ENCODE measurements around the gene SKA2. TPM values are rescaled to one million over a fixed set of nuclear protein-coding genes. Genes with fewer than 3 reads are reported as not detected.

The SKA2 gene
- total and polyA plus RNA-seq, 10 of the 15 experiments (the other 5 are each of a cell fraction or from before 2014, with no cell fraction given): 40.3 to 137 (median 112) TPM

GRCh38 chr17:59097876-59098275 is 57.1 kb downstream of the SKA2 start:
- SMC1A ChIA-PET (ENCODE audit: uncharacterized antibody, unreplicated experiment): no interaction called here
- RAD21 ChIA-PET (ENCODE audit: unreplicated experiment): interaction anchor here (0.7 kb wide), 1 partner anchor 124 kb away, joined by 3 read pairs; no protein-coding TSS in a partner anchor
- DNase-seq (ENCODE audit: low read depth, low spot score) (no peak), ATAC-seq (no peak), FAIRE-seq (no peak)
- Histone ChIP-seq H3K79me2 (ENCODE audit: control insufficient read depth, insufficient read depth, low read length) (peaks cover 22% of the 10 kb centered on the region), H3K9ac (ENCODE audit: control insufficient read depth, insufficient read depth, low read length) (no peak overlapping the region), H3K9me3 (replicated peaks; ENCODE audit: control insufficient read depth, insufficient read depth, low read length) (peaks cover 4% of the 10 kb centered on the region; the same call in 2 of the 3 replicates), H3K27me3 (replicated peaks in 1 of 2; ENCODE audit: control insufficient read depth in 2 of 2, insufficient read depth in 2 of 2, low read length in 1 of 2) (no peaks in the 10 kb centered on the region), H2AFZ (ENCODE audit: control insufficient read depth, low read depth, low read length) (no peak overlapping the region), H3K4me1 (ENCODE audit: control insufficient read depth, insufficient read depth, low read length) (peaks cover 9% of the 10 kb centered on the region), H3K36me3 (ENCODE audit: control insufficient read depth in 2 of 2, insufficient read depth in 2 of 2, low read length in 1 of 2) (peaks cover 0 to 7% of the 10 kb centered on the region in 2 experiments; a peak in 2 of 4 replicates), H3K4me2 (ENCODE audit: control insufficient read depth, insufficient read depth) (no peak overlapping the region), H3K27ac (ENCODE audit: control insufficient read depth, insufficient read depth) (no peak overlapping the region), H3K4me3 (no peak overlapping the region), H4K20me1 (ENCODE audit: control insufficient read depth, insufficient read depth) (no peaks in the 10 kb centered on the region)
- in situ Hi-C loops (cut with MboI): no loop called here
- POLR2A ChIA-PET: no interaction called here
- CTCF ChIA-PET: no interaction called here
- intact Hi-C loops (cut with micrococcal nuclease; ENCODE audit: unreplicated experiment): no loop called here
- TF ChIP-seq CUX1 (IDR thresholded peaks at IDR 0.05; ENCODE audit: insufficient replicate concordance, low read depth, low read length) (no peak), JUNB (IDR thresholded peaks at IDR 0.05) (no peak), KLF5 (IDR thresholded peaks at IDR 0.05; ENCODE audit: partially characterized antibody) (no peak), WRNIP1 (IDR thresholded peaks at IDR 0.05; ENCODE audit: borderline replicate concordance, low read depth, low read length) (no peak), TCF12 (IDR thresholded peaks at IDR 0.05; ENCODE audit: low read depth, low read length) (no peak), PAX8 (IDR thresholded peaks at IDR 0.05) (no peak), FOXK2 (IDR thresholded peaks at IDR 0.05) (no peak), ASH2L (IDR thresholded peaks at IDR 0.05; ENCODE audit: borderline replicate concordance, low read depth) (no peak), IRF4 (IDR thresholded peaks at IDR 0.05; ENCODE audit: low read depth, low read length) (no peak)
- no TSS peak for BruUV-seq (replicated peaks)
